ENCODE measurements around the gene ATP2B2. TPM values are rescaled to one million over a fixed set of nuclear protein-coding genes. Genes with fewer than 3 reads are reported as not detected.

ATP2B2 gene
- total and polyA plus RNA-seq, 8 donors: 0.01 to 0.18 (median 0.06) TPM; not detected in 1

- intact Hi-C loops (cut with DNase I): no loop called here
- no peak overlapping the region for H3K27ac ChIP-seq
- ATAC-seq: no peak
- H3K36me3 ChIP-seq: no peaks in the 10 kb centered on the region
- H3K4me3 ChIP-seq: no peak overlapping the region
- peaks cover 0 to 8% of the 10 kb centered on the region in 2 donors for H3K27me3 ChIP-seq
- H3K4me1 ChIP-seq: peaks cover 0 to 4% of the 10 kb centered on the region in 2 donors
- TF ChIP-seq CTCF (IDR thresholded peaks at IDR 0.05): no peak
- peak in 1 of 4 donors; percentile 5 for DNase-seq
- no peaks in the 10 kb centered on the region for H3K9me3 ChIP-seq
Observed at GRCh38 chr3:10354361-10355015, 150.9 kb downstream of the ATP2B2 start.

- intact Hi-C loops (cut with DNase I): no loop called here
- no peak overlapping the region for H3K27ac ChIP-seq
- no peak for ATAC-seq
- H3K4me1 ChIP-seq: peaks cover 0 to 4% of the 10 kb centered on the region in 2 donors
- no peak overlapping the region for H3K4me3 ChIP-seq
- H3K27me3 ChIP-seq: peaks cover 0 to 8% of the 10 kb centered on the region in 2 donors
- TF ChIP-seq CTCF (IDR thresholded peaks at IDR 0.05): no peak
- no peaks in the 10 kb centered on the region for H3K9me3 ChIP-seq
- DNase-seq: peak in 1 of 4 donors; percentile 18
- no peaks in the 10 kb centered on the region for H3K36me3 ChIP-seq
Observed at GRCh38 chr3:10353661-10354360, 151.6 kb downstream of the ATP2B2 start.

- ATAC-seq: no peak
- TF ChIP-seq CTCF (IDR thresholded peaks at IDR 0.05): no peak
Observed at GRCh38 chr3:10353160-10353559, 152.2 kb downstream of the ATP2B2 start.

GRCh38 chr3:10352146-10352911, 153.1 kb downstream of the ATP2B2 start:
- Histone ChIP-seq H3K36me3 (no peaks in the 10 kb centered on the region), H3K27ac (no peak overlapping the region), H3K9me3 (no peaks in the 10 kb centered on the region), H3K27me3 (peaks cover 0 to 8% of the 10 kb centered on the region in 2 donors), H3K4me1 (peaks cover 0 to 4% of the 10 kb centered on the region in 2 donors), H3K4me3 (no peak overlapping the region)
- no peak for TF ChIP-seq CTCF (IDR thresholded peaks at IDR 0.05)
- intact Hi-C loops (cut with DNase I): no loop called here
- ATAC-seq (no peak), DNase-seq (peak in 1 of 4 donors; percentile 23)

More at GRCh38 chr3:10353160-10353559, 152.2 kb downstream of the ATP2B2 start:
- Histone ChIP-seq H3K4me3 (no peak overlapping the region), H3K27me3 (peaks cover 0 to 8% of the 10 kb centered on the region in 2 donors), H3K36me3 (no peaks in the 10 kb centered on the region), H3K9me3 (no peaks in the 10 kb centered on the region), H3K4me1 (peaks cover 0 to 4% of the 10 kb centered on the region in 2 donors), H3K27ac (no peak overlapping the region)
- intact Hi-C loops (cut with DNase I): no loop called here
- peak in 1 of 4 donors; percentile 30 for DNase-seq

Data from left lung (tissue), 10 donors.